Loucy (cell line): ENCODE data around the gene DHDDS.
A peak's percentile ranks its signal among the peaks of the same experiment; 100 is the strongest.

Experiments used
- H2AFZ ChIP-seq: fragments of 200-600 bp; sonication (generic); 2 replicates; pipeline ENCODE4 v1.6.0; 2016; ENCODE audit warnings: antibody characterized with exemption, mild to moderate bottlenecking, low read length, moderate library complexity
- H3F3A ChIP-seq: fragments of 200-600 bp; 2 replicates; pipeline ENCODE4 v1.6.0; 2016; ENCODE audit warnings: antibody characterized with exemption, low read depth, mild to moderate bottlenecking
- H3K27me3 ChIP-seq: fragments of 200-600 bp; sonication (generic); 2 replicates; pipeline ENCODE4 v1.6.1; 2014; ENCODE audit warnings: low read length, mild to moderate bottlenecking; ENCODE audit not compliant: insufficient read depth, poor library complexity, severe bottlenecking
- H3K36me3 ChIP-seq: fragments of 200-600 bp; sonication (generic); 2 replicates; pipeline ENCODE4 v1.6.1; 2016; ENCODE audit warnings: low read length; ENCODE audit not compliant: insufficient read depth
- H3K4me1 ChIP-seq: fragments of 200-600 bp; sonication (generic); 2 replicates; pipeline ENCODE4 v1.5.1; 2014; ENCODE audit warnings: low read length, mild to moderate bottlenecking; ENCODE audit not compliant: insufficient read depth, poor library complexity, severe bottlenecking
- H3K4me2 ChIP-seq: fragments of 200-600 bp; sonication (generic); 2 replicates; pipeline ENCODE4 v1.6.0; 2014; ENCODE audit warnings: antibody characterized with exemption, low read length, low read depth, mild to moderate bottlenecking; ENCODE audit not compliant: poor library complexity, severe bottlenecking
- H3K4me3 ChIP-seq: fragments of 200-600 bp; sonication (generic); 2 replicates; pipeline ENCODE4 v1.5.1; 2014; ENCODE audit warnings: low read length, mild to moderate bottlenecking, mixed read lengths; ENCODE audit not compliant: poor library complexity, severe bottlenecking
- H3K79me2 ChIP-seq: fragments of 200-600 bp; sonication (generic); 2 replicates; pipeline ENCODE4 v1.6.1; 2014; ENCODE audit warnings: low read length; ENCODE audit not compliant: insufficient read depth
- H3K9ac ChIP-seq: fragments of 200-600 bp; sonication (generic); 2 replicates; pipeline ENCODE4 v1.6.0; 2014; ENCODE audit warnings: mild to moderate bottlenecking, low read depth, low read length, moderate library complexity; ENCODE audit not compliant: poor library complexity, severe bottlenecking
- H3K9me2 ChIP-seq: fragments of 200-600 bp; sonication (generic); replicated peaks from 2 replicates; pipeline ENCODE4 v1.6.1; 2016; ENCODE audit warnings: low read depth, low read length, mixed read lengths
- H3K9me3 ChIP-seq: fragments of 200-600 bp; sonication (generic); 2 replicates; pipeline ENCODE4 v1.6.1; 2014; ENCODE audit warnings: mild to moderate bottlenecking, antibody characterized with exemption, low read length, low read depth; ENCODE audit not compliant: insufficient read depth
- H4K20me1 ChIP-seq: fragments of 200-600 bp; sonication (generic); 2 replicates; pipeline ENCODE4 v1.6.0; 2014; ENCODE audit warnings: antibody characterized with exemption, low read length, mild to moderate bottlenecking; ENCODE audit not compliant: insufficient read depth, poor library complexity, severe bottlenecking
- CTCF ChIP-seq: fragments of 200-600 bp; sonication (generic); conservative IDR thresholded peaks from 2 replicates; pipeline ENCODE4 v1.5.1; 2014; ENCODE audit warnings: mild to moderate bottlenecking, antibody characterized with exemption, low read length
- EZH2phosphoT487 ChIP-seq: fragments of 200-600 bp; IDR thresholded peaks from 2 replicates; pipeline ENCODE4 v1.6.1; 2018; ENCODE audit warnings: antibody characterized with exemption, mild to moderate bottlenecking, moderate library complexity, borderline replicate concordance

DHDDS gene

GRCh38 chr1:26517766-26518049 lies 85.6 kb downstream of the DHDDS start:
- no peak overlapping the region for H3K9ac ChIP-seq
- peak overlapping the region; percentile 20; the same call in 1 of the 2 replicates for H2AFZ ChIP-seq

GRCh38 chr1:26518355-26518754 lies 86.2 kb downstream of the DHDDS start:
- no peaks in the 10 kb centered on the region for H3K9me2 ChIP-seq
- no peak overlapping the region for H3K4me3 ChIP-seq
- no peaks in the 10 kb centered on the region for H3F3A ChIP-seq
- no peaks in the 10 kb centered on the region for H3K36me3 ChIP-seq
- H2AFZ ChIP-seq: no peak overlapping the region
- no peaks in the 10 kb centered on the region for H3K9me3 ChIP-seq
- no peaks in the 10 kb centered on the region for H3K27me3 ChIP-seq
- TF ChIP-seq EZH2phosphoT487 (no peak), CTCF (no peak)
- no peak overlapping the region for H3K4me2 ChIP-seq
- no peak overlapping the region for H3K9ac ChIP-seq
- no peaks in the 10 kb centered on the region for H4K20me1 ChIP-seq
- H3K4me1 ChIP-seq: no peaks in the 10 kb centered on the region
- H3K79me2 ChIP-seq: no peaks in the 10 kb centered on the region

More at GRCh38 chr1:26517766-26518049, 85.6 kb downstream of the DHDDS start:
- Histone ChIP-seq H3K79me2 (no peaks in the 10 kb centered on the region), H3K27me3 (no peaks in the 10 kb centered on the region), H3K4me3 (no peak overlapping the region), H3K4me1 (no peaks in the 10 kb centered on the region), H3K36me3 (no peaks in the 10 kb centered on the region), H3K9me2 (no peaks in the 10 kb centered on the region), H3K4me2 (no peak overlapping the region), H3K9me3 (no peaks in the 10 kb centered on the region), H3F3A (no peaks in the 10 kb centered on the region), H4K20me1 (no peaks in the 10 kb centered on the region)
- TF ChIP-seq CTCF: no peak
- TF ChIP-seq EZH2phosphoT487: no peak

- no peaks in the 10 kb centered on the region for H3F3A ChIP-seq
- H3K9me2 ChIP-seq: no peaks in the 10 kb centered on the region
- H4K20me1 ChIP-seq: no peaks in the 10 kb centered on the region
- H3K36me3 ChIP-seq: no peaks in the 10 kb centered on the region
- no peaks in the 10 kb centered on the region for H3K27me3 ChIP-seq
- H3K4me3 ChIP-seq: no peak overlapping the region
- no peak overlapping the region for H3K9ac ChIP-seq
- H2AFZ ChIP-seq: no peak overlapping the region
- H3K4me2 ChIP-seq: no peak overlapping the region
- TF ChIP-seq EZH2phosphoT487: no peak
- no peak for TF ChIP-seq CTCF
- H3K4me1 ChIP-seq: no peaks in the 10 kb centered on the region
- no peaks in the 10 kb centered on the region for H3K9me3 ChIP-seq
- no peaks in the 10 kb centered on the region for H3K79me2 ChIP-seq
Observed at GRCh38 chr1:26520339-26520738, 88.2 kb downstream of the DHDDS start.
